OCI-LY1 (cell line): ENCODE measurements around the gene ZNF862.

Experiments
- CTCF ChIP-seq: fragments of 200-600 bp; sonication (generic), shearing (Covaris generic); IDR thresholded peaks from 2 replicates; pipeline ENCODE4 v1.5.1; 2017; ENCODE audit warnings: mild to moderate bottlenecking, antibody characterized with exemption, low read length, moderate library complexity, mixed read lengths
- EZH2 ChIP-seq: fragments of 200-600 bp; sonication (generic), shearing (Covaris generic); IDR thresholded peaks from 2 replicates; pipeline ENCODE4 v1.8.0; 2017; ENCODE audit warnings: borderline replicate concordance, mixed run types, mild to moderate bottlenecking, antibody characterized with exemption, low read length, moderate library complexity, mixed read lengths

GRCh38 chr7:149849174-149849573 lies 11.0 kb downstream of the ZNF862 start:
- peak; percentile 9; the same call in 1 of the 2 replicates for TF ChIP-seq CTCF
- no peak for TF ChIP-seq EZH2
